ENCODE measurements around the gene COPS9. TPM values are rescaled to one million over a fixed set of nuclear protein-coding genes. Genes with fewer than 3 reads are reported as not detected.
A peak's percentile ranks its signal among the peaks of the same experiment; 100 is the strongest.

The COPS9 gene
- total and polyA plus RNA-seq, 10 of the 15 experiments (the other 5 are each of a cell fraction or from before 2014, with no cell fraction given): 80.8 to 419 (median 213) TPM

- TF ChIP-seq E4F1 (IDR thresholded peaks at IDR 0.05; ENCODE audit: borderline replicate concordance, partially characterized antibody): no peak
- TF ChIP-seq SREBF1 (IDR thresholded peaks at IDR 0.05; ENCODE audit: low read length): no peak
- no peak for TF ChIP-seq MYC (IDR thresholded peaks at IDR 0.05; ENCODE audit: insufficient read depth, insufficient read length, insufficient replicate concordance, low read length, severe bottlenecking)
- TF ChIP-seq BRCA1 (IDR thresholded peaks at IDR 0.05; ENCODE audit: low read depth, low read length): no peak
- TF ChIP-seq PAX8 (IDR thresholded peaks at IDR 0.05): no peak
- peak; percentile 97 for TF ChIP-seq ELK1 (IDR thresholded peaks at IDR 0.05; ENCODE audit: low read depth, low read length)
- peak in 1 of 2 experiments; percentile 88; a peak in 2 of 3 replicates for TF ChIP-seq EGR1 (IDR thresholded peaks at IDR 0.05; ENCODE audit: borderline replicate concordance in 1 of 2, low read depth in 2 of 2, low read length in 2 of 2)
- no peak for TF ChIP-seq CUX1 (IDR thresholded peaks at IDR 0.05; ENCODE audit: insufficient replicate concordance, low read depth, low read length)
- TF ChIP-seq LARP7 (IDR thresholded peaks at IDR 0.05): peak; percentile 51; the same call in 1 of the 2 replicates
- peak; percentile 66 for TF ChIP-seq NR2F1 (conservative IDR thresholded peaks at IDR 0.05)
- no peak for TF ChIP-seq E2F8 (IDR thresholded peaks at IDR 0.05; ENCODE audit: low read depth, partially characterized antibody)
- no peak for TF ChIP-seq CREB1 (IDR thresholded peaks at IDR 0.05; ENCODE audit: low read depth)
- peak; percentile 40; the same call in 1 of the 2 replicates for TF ChIP-seq MXI1 (IDR thresholded peaks at IDR 0.05; ENCODE audit: low read depth, low read length)
- no peak for TF ChIP-seq NFIC (IDR thresholded peaks at IDR 0.05; ENCODE audit: low read depth, low read length)
- TF ChIP-seq ZBED1 (IDR thresholded peaks at IDR 0.05; ENCODE audit: borderline replicate concordance): no peak
Measured at GRCh38 chr2:240136013-240136670, at the start of gene COPS9 (continued).
